ENCODE measurements around the gene UBE2E2.
A peak's percentile ranks its signal among the peaks of the same experiment; 100 is the strongest.

Gene UBE2E2

DNA sequence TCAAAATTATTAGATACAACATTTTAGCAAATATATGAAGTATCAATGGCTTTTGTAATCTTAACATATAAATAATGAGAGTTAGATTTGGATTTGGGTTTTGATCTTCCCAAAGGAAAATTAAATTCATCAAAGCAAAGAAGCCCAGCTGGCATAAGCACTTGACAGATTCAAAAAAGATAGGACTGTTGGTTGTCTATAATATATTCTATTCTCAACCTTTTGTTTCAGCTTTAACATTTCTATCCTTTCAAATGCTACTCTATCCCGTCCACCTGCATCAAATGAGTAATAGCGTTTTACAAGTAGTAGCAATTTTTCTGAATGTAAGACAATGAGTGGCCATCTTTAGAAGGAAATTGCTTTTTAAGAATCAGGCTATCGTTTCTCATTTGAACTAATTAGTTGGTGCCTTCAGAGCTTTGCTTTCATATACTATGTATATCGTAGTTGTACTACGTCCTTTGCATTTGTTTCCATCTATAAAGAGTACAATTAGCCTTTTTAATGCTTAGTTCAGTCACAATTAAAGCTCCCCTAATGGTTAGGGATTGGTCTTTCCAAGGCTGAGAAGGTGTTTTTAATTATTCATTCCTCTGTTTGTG lies 278.0 kb downstream of the UBE2E2 start:
- no peak for DNase-seq (ENCODE audit: low spot score)

DNA sequence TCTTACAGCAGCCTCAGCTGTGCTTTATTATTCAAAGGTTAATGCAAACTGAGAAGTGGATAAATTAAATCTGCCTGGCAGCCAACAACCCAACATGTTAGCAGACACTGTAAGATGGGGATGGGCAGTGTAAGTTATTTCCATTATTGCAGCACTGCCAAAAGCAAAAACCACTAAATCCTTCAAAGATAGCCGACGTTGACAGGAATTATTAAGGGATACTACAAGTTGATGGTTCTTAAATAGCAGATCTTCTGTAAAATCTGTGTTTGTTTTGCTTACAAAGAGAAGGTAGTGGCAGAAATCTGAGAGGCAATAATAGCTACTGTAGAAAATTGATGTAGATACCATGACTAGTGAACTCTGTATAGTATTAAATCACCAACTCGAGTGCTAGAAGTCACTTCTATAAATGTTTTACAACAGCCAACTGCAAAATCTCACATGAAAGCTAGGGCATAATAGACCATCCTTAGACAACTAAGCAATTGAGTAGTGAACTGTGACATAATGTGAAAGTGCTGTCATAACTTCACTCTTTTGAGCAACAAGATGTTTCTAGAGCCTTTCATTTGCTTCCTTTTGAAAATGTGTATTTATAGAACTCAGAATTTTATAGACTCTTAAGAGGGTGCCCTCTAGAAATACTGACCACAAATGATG lies 278.6 kb downstream of the UBE2E2 start:
- no peak for DNase-seq (ENCODE audit: low spot score)

DNA sequence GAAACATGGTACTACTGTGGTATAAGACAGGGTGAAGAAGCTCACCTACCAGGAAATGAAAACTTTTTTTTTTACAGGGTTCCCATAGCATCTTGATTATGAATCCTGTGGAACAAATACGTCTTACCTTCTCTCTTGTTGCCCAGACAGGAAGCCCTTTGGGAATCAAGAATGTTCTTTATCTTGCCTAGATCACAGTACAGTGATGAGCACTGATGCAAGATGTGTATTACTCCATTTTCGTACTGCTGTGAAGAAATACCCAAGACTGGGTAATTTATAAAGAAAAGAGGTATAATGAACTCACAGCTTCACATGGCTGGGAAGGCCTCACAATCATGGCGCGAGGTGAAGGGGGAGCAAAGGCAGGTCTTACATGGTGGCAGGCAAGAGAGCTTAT lies 281.3 kb downstream of the UBE2E2 start:
- no peak for DNase-seq (ENCODE audit: low spot score)

DNA sequence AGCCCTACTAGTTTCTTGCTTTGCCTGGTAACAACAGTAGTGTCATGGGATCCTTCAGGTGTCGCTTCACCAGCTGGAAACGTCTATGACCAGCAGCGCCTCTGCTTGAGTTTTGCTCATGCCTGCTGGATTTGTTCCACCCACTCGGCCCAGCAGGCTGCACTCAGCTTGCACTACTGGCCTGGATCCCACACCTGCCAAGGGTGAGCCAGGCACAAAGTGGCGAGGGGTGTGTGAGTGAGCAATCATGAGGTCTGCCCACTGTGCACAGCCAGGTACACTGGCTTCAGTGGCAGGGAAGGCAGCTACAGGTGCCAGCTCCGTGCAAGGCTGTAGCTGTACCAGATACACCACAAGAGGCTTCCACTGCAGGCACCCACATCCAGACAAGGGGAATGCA lies 282.8 kb downstream of the UBE2E2 start:
- DNase-seq (ENCODE audit: low spot score), result no peak

DNA sequence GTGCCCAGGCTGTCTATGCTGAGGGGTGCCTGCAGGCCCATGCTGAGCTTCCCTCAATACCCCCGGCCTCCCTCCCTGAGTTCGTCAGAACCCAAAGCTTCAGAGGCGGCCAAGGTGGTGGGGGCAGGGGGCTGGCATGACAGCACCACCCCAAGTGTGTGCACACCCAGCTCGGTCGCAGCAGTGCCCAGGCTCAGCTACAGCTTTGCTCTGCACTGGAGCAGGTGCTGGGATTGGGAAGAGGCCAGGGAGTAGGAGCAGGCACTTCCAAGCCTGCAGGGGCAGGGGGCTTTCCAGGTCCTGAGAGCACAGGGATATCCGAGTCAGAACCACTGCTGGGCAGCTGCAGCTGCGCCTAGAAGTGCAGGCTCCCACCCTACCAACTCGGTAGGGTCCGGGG lies 283.9 kb downstream of the UBE2E2 start:
- no peak for DNase-seq (ENCODE audit: low spot score)

DNA sequence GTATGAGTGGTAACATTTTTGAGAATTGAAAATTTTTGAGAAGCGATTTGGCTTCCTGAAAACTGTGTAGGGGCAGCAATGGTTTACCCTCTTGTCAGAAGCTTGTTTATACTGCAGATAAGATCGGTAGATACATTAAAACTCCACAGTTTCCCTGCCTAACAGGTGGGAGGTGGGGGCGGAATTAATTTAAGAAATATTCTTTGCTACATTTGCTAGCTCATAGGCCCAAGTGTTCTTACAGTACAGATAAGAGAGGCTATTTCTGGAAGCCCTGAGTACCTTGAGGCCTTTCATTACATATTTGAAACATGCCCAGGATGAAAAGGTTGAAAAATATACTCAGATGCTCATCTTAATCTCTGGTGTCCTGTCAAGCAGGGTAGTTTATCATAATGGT lies 285.5 kb downstream of the UBE2E2 start:
- no peak for DNase-seq (ENCODE audit: low spot score)

DNA sequence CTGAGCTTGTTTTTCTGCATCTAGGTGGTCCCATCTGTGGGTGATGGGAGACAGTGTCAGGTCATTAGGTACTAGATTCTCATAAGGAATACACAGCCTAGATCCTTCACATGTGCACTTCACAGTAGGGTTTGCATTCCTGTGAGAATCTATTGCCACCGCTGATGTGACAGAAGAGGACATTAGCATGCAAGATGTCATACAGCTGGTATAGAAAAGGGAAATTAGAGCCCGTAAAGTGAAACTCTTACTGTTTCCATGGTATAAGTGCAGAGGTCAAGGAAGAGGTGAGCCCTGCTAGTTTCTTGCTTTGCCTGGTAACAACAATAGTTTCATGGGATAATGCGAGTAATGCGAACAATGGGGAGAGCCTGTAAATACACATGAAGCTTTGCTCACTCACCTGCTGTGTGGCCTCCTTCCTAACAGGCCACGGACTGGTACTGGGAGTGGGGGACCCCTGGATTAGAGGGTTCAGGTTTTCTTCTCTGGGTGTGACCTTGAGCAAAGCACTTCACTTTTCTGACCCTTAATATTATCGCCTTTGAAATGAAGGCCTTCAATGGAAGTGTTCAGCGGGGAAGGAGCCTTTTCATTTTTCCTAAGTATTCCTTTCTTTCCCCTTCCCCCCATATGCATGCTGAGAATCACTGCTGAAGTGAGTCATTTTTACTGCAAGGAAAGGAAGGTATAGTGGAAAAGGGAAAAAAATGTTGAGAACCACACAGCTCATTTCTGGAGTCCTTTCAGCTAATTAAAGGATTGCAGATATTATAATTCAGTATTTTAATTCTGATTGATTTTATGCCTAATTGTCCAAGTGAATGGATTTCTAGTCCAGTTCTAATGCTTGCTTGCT lies 286.4 kb downstream of the UBE2E2 start:
- no peak for DNase-seq (ENCODE audit: low spot score)

DNA sequence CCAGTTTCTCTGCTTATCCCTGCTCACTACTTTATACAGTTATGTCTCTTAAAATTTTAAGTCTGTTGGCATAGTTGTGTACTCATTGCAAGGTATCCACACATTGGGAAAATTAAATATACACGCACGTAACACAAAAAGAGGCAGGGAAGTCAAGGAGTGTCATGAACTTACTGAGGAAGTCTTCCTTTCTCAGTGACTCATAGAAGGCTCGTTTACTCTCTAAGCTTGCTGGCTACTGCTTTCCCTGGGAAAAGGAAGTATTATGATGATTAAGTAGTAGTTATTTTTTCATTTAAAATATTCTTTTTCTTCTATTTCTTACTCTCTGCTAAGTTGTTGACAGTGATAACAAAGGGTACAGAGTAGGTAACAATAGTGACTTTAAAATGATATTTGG lies 287.3 kb downstream of the UBE2E2 start:
- DNase-seq (ENCODE audit: low spot score), result no peak

DNA sequence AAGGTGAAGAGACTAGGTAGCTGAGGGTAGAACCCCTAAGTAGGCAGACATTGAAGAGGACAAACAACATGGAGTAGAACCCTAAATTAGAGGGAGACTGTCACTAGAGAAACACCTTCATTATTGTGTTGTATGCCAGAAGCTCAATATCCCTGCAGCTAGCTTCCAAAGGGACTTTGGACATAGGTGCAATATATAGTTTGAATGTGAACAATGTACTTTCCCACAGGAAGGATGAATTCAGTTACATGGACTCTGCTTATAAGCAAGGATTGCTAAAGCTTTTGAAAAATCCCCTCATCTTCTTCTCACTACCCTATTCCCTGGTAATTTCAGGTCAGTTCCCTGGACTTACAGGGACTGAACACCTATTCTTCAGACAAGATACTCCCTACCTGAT lies 288.9 kb downstream of the UBE2E2 start:
- DNase-seq (ENCODE audit: low spot score), result no peak

DNA sequence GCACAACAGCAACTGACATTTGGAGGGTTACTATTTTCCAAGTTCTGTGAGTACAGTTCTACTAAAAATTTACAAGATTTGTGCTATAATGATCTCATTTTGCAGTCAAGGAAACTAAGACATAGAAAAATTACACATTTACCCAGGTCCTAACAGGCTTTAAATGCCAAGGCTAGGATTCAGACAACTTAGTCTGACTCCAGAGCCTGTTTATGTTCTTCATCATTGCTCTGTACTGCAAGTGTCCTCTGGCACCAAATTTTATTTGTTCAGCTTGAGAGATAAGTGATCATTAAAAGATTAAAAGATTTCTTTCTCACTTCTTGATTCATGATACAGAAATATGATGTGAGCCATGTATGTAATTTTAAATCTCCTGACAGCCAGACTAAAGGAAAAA lies 290.8 kb downstream of the UBE2E2 start:
- DNase-seq (ENCODE audit: low spot score), result no peak

DNA sequence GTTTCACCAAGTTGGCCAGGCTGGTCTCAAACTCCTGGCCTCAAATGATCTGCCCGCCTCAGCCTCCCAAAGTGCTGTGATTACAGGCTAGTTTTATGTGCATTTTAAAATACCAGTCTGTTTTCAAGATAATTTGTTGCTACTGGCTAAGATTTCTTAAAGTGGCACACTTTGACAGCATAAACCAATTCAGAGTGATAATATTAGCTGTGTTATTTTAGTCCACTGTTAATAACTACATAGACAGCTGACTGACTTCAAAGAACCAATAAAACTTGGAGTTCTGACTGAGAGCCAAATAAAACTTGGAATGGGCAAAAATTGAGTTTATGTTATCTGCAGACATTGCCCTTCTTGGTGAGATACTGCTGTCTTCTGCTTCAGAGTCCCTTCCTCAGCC lies 291.8 kb downstream of the UBE2E2 start:
- DNase-seq (ENCODE audit: low spot score), result no peak

DNA sequence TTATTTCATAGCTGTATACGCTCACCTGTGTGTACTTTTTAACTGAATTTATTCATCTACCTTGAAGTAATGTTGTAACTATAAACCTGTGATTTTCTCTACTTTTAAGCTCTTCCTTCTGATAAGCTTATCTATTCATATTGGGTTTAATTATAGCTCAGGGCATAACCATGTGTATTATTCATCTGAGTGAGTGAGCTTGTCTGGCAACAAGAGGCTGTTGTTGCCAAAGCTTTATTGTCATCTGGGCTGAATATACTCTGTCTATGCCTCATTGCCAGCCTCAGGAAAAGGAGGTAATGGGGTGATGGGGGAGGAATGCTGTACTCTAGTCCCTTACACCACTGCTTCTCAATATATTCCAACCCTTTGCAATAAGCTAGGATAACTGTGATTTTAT lies 292.4 kb downstream of the UBE2E2 start:
- peak; percentile 49 for DNase-seq (ENCODE audit: low spot score)

DNA sequence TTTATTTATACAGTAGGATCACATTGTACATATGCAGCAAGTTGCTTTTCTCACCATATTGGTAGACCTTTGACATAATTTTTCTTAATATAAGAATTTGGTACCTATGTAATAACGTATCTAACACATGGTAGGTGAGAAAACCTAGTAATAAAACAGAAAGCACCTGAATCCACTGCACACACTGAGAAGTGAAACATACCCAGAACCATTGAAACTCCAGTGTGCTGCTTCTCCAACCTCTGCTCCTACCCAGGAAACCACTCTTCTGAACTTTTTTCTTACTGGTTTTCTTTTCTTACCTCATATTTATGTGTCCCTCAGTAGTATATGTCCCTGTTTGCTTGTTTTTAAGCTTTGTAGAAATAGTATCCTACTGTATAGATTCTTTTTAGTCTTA lies 293.0 kb downstream of the UBE2E2 start:
- DNase-seq (ENCODE audit: low spot score), result no peak

DNA sequence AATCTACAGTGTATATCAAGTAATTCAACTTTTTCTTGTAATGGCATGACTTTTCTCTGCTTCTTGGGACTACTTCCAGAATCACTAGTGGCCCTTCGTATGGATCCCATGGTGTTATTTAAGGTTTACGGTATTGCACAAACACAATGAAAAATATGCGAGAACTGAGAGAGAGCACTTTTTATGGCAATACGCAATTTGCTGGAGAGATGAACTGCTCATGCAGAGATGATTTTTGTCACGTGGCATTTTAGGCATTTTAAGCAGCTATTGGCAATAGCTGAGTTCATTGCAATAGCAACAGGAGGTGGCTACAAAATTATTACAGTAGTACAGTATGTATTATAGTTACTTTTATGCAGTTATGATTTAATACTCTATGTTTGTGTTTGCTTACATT lies 294.0 kb downstream of the UBE2E2 start:
- DNase-seq (ENCODE audit: low spot score), result no peak

DNA sequence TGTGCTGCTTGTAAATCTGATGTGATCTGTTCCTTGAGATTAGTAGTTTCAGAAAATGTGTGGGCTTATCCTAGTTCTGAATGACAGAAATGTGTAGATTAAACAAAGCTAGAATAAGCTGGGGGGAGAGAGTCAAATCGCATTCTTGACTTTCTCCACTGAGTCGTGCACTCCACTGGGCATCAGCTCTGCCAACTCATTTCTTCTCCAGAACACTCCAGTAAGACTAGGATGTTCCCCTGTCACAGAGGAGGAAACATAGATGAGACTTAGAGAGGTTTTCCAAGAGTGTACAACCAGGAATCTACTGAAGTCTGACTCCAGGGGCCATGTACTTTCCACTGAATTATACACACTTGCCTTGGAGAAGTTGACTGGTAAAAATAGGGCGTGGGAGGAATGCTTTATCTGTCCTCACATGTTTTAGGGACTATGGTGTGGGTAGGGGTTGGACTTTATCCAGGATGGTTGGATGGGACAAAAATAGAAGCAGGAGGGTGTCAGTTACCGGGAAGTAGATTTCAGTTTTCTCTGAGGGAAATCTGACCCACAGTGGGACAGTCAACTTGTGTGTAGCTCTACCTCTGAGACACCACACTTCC lies 298.2 kb downstream of the UBE2E2 start:
- DNase-seq (ENCODE audit: low spot score), result no peak

DNA sequence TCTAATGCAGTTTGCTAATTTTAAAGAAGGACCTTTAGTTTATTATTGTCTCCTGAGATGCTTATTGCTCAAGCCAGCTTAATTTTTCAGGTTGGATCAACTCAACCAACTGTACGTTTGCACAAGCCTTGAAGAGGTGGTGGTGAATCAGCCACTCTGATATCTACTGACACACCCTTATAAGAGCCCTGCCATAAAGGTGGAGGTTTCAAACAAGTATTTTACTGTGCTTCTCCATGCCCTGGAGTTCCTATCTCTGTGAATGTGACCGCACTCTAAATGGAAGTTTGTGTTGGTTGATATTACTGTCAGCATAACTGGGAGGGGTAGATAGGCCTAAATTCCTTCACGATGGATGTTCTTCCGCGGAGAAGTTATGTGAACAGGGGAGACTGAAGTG lies 305.3 kb downstream of the UBE2E2 start:
- no peak for DNase-seq (ENCODE audit: low spot score)

DNA sequence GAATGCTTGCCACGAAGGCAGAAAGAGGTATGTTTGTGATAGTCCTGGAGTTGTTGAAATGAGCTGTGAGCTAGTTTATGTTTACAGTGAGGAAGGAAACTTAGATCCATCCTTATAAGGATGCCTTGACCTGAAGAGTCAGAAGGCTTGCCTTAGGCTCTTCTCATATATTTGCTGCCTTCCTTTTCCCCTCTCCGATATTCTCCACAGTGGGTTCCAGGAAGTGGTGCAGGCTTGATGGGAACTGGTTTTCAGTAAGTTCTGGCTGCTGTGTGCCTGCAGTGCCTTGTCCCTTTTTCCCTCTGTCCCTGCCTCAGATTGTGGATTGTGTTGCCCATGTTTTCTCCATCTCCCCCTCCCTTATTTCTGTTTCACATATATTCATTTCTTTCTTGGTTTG lies 315.3 kb downstream of the UBE2E2 start:
- no peak for DNase-seq (ENCODE audit: low spot score)

DNA sequence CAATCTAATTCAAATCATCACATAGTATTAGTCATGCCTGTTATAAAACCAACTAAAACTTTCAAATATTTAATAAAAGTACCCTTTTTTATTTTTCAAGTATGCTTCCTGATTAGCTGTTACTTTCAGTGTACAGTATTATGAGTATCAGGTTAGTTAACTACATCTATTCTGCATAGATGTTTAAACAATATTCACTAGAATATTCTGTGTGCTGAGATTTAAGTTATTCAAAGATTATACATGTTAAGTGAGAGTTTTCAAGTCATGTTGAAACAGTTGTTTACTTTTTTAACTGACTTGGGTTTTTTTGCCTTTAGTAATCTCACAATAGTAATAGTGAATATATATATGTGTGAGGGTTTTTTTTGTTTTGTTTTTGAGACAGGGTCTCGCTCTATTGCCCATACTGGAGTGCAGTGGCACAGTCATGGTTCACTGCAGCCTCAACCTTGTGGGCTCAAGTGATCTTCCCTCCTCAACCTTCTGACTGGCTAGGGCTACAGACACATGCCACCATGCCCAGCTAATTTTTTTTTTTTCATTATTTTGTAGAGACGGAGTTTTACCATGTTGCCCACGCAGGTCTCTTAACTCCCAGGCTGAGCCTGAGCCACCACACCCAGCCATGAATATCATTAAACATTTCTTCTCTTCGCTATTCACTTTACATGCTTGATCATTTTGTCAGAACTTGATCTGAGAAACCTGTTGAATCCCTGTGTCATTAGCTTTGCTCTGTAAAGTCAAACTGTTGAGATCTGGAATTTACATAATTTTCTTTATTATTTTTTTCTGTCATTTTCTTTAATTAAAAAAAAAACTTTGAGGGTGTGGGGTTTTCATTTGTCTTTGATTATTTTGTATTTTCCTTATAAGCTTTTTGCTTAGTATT lies 316.4 kb downstream of the UBE2E2 start:
- DNase-seq (ENCODE audit: low spot score), result no peak

DNA sequence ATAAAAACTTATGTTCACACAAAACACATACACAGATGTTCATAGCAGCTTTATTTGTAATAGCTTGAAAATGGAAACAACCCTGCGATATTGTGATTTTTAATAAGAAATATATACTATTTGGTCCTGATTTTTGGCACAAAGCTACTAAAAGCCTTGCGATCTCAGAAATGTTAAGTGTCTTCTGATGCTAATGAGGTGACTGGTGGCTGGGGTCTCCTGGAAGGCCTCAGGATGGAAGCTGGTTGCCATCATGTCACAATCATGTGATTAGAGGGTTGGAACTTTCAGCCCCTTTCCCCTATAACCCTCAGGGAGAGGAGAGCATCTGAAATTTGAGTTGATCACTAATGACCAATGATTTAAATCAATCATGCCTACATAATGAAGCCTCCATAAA lies 324.2 kb downstream of the UBE2E2 start:
- DNase-seq (ENCODE audit: low spot score), result no peak

DNA sequence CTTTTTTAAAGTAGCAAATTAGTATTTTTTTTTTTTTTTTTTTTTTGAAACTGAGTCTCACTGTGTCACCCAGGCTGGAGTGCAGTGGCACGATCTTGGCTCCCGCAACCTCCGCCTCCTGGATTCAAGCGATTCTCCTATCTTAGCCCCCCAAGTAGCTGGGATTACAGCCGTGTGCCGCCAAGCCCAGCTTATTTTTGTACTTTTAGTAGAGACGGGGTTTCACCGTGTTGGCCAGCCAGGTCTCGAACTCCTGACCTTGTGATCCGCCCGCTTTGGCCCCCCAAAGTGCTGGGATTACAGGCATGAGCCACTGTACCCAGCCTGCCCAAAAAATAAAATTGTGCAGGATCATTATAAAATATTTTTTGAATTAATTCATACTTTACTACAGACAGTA lies 330.5 kb downstream of the UBE2E2 start:
- DNase-seq (ENCODE audit: low spot score), result no peak

DNA sequence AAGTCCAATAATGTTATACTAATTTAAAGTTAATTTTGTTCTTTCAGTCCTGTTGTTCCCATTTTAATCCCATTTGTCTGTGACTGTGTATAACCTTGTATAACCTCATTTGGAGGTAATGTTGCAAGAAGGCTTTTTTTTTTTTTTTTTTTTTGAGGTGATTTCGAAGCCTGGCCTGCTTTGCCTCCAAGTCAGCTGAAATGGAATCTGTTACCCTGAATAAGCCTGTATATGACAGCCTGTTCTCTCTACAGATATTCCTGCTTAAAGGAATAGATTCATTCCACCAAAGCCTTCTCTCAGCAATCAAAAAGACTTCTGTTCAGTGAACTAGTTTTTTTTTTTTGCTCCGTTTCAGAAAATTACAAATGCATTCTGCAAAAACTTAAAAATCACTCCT lies 330.9 kb downstream of the UBE2E2 start:
- no peak for DNase-seq (ENCODE audit: low spot score)

DNA sequence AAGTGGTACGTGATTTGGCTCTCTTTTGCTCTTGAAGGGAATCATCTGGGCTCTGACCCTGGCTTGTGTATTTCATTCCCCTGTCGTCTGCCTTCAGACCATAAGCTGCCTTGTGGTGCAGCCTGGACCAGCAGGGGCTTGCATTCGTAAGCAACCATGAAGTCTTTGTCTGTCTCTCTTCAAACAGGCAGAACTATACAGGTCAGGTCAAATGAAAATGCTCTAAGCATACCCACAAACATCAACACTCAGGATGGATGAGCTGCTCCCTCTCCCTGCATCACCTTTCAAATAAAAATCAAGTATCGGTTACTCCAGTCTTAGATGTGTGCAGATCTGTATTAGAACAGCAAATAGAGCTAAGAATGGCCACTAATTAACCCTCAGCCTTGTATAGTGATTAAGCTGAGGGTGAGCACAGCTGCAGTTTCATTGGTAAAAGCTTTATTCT lies 334.0 kb downstream of the UBE2E2 start:
- DNase-seq (ENCODE audit: low spot score), result peak; percentile 21

All from Ammon's horn (tissue), 1 donor.